OCI-LY7 (cell line): ENCODE results near the gene CDKL5. TPM values are rescaled to one million over a fixed set of nuclear protein-coding genes. Genes with fewer than 3 reads are reported as not detected.

ENCODE experiments used
- BruUV-seq: library from RNA; stranded (reverse); fragments of 400-500 nt; replicated peaks from 2 replicates; lab custom pipeline; 2021; lab: Mats Ljungman, UMichigan
- CTCF ChIA-PET: fragments of 300-600 bp; sonication (Branson Sonifier 250); formaldehyde crosslinking; loops from one replicate; lab custom pipeline; 2022; ENCODE audit warnings: antibody characterized with exemption; ENCODE audit not compliant: unreplicated experiment; lab: Charles Lee
- POLR2A ChIA-PET: fragments of 300-600 bp; sonication (Branson Sonifier 250); formaldehyde crosslinking; loops from one replicate; lab custom pipeline; 2022; ENCODE audit warnings: antibody characterized with exemption; lab: Charles Lee
- DNase-seq: peaks from one replicate; pipeline ENCODE4 v3.0.0-alpha.2; 2015; ENCODE audit warnings: low spot score
- H2AFZ ChIP-seq: fragments of 200-600 bp; sonication (generic), shearing (Covaris generic); 2 replicates; pipeline ENCODE4 v1.6.1; 2014; ENCODE audit warnings: mild to moderate bottlenecking, antibody characterized with exemption, low read length, moderate library complexity
- H3K27ac ChIP-seq: fragments of 200-600 bp; sonication (generic); 2 replicates; pipeline ENCODE4 v1.5.1; 2014; ENCODE audit warnings: mixed run types, low read depth, mild to moderate bottlenecking, moderate library complexity, low read length, inconsistent platforms; ENCODE audit not compliant: poor library complexity, severe bottlenecking
- H3K36me3 ChIP-seq: fragments of 200-600 bp; sonication (generic); 2 replicates; pipeline ENCODE4 v1.6.1; 2014; ENCODE audit warnings: mild to moderate bottlenecking, antibody characterized with exemption, low read length, moderate library complexity, mixed read lengths; ENCODE audit not compliant: insufficient read depth
- H3K4me1 ChIP-seq: fragments of 200-600 bp; sonication (generic); 2 replicates; pipeline ENCODE4 v1.5.1; 2014; ENCODE audit warnings: mild to moderate bottlenecking, low read length; ENCODE audit not compliant: insufficient read depth, poor library complexity, severe bottlenecking
- H3K4me2 ChIP-seq: fragments of 200-600 bp; sonication (generic); 2 replicates; pipeline ENCODE4 v1.6.1; 2014; ENCODE audit warnings: mild to moderate bottlenecking, low read length
- H3K4me3 ChIP-seq: fragments of 200-600 bp; sonication (generic); 2 replicates; pipeline ENCODE4 v1.5.1; 2014; ENCODE audit warnings: mild to moderate bottlenecking, low read depth, low read length; ENCODE audit not compliant: poor library complexity, severe bottlenecking
- H3K79me2 ChIP-seq: fragments of 200-600 bp; sonication (generic); 2 replicates; pipeline ENCODE4 v1.6.1; 2016; ENCODE audit warnings: low read depth, mild to moderate bottlenecking, low read length, moderate library complexity, mixed read lengths; ENCODE audit not compliant: insufficient read depth
- H3K9me2 ChIP-seq: fragments of 200-600 bp; sonication (generic); 2 replicates; pipeline ENCODE4 v1.6.1; 2016; ENCODE audit warnings: mild to moderate bottlenecking, low read length, mixed read lengths; ENCODE audit not compliant: insufficient read depth
- H3K9me3 ChIP-seq: fragments of 200-600 bp; sonication (generic); 2 replicates; pipeline ENCODE4 v1.6.1; 2014; ENCODE audit warnings: mild to moderate bottlenecking, mixed run types, low read length, mixed read lengths
- H4K20me1 ChIP-seq: fragments of 200-600 bp; sonication (generic); 2 replicates; pipeline ENCODE4 v1.6.1; 2014; ENCODE audit warnings: mild to moderate bottlenecking, antibody characterized with exemption, low read length, moderate library complexity, mixed read lengths; ENCODE audit not compliant: insufficient read depth
- EZH2phosphoT487 ChIP-seq: fragments of 200-600 bp; sonication (generic); IDR thresholded peaks from 2 replicates; pipeline ENCODE4 v1.6.1; 2018; ENCODE audit warnings: low read depth, borderline replicate concordance, mild to moderate bottlenecking, mixed run types, antibody characterized with exemption, low read length, moderate library complexity, mixed read lengths
- intact Hi-C: fragments of 100-400 bp; cut with micrococcal nuclease; formaldehyde crosslinking; loops from one replicate; pipeline ENCODE4 v1.10.0; 2022; ENCODE audit not compliant: unreplicated experiment
- total RNA-seq, 2 experiments: library from RNA; depleted of rRNA in 1 of 2; stranded (reverse); fragments of >200 nt in 1 of 2; shearing (Covaris generic) in 1 of 2; gene quantifications; 2 replicates each; pipeline ENCODE4 v1.2.3, GENCODE V29; 2014 to 2022
- TF ChIP-seq, protein P1 (sequence below): fragments of 200-600 bp; sonication (generic); conservative IDR thresholded peaks from 2 replicates; pipeline ENCODE4 v1.5.1; 2014; ENCODE audit warnings: mild to moderate bottlenecking, antibody characterized with exemption, low read length, moderate library complexity, mixed read lengths

CDKL5 gene
- total RNA-seq, 2 experiments from 2014 or later, result 1.3 to 2.0 TPM

DNA sequence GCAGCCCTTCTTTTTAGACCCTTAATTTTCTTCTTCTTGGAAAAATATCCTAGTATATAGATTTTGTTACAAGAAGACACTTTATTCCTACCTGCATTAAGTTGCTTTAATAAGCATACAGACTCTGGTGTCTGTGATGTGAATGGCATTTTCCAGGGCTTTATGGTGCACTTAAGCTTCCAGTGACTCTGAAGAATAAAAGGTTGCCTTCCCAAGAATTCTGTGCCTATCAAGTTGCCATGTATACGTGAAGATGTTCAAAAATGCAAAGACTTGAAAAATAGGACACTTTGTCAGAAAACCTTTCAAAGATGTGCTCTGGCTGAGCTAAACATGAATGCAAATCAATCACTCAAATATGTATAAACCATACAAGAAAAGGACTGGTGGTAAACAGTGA, 135.6 kb downstream of the CDKL5 start:
- Histone ChIP-seq H3K9me3 (no peaks in the 10 kb centered on the region), H3K27ac (no peak overlapping the region), H3K79me2 (no peaks in the 10 kb centered on the region), H3K4me3 (no peak overlapping the region), H3K9me2 (no peaks in the 10 kb centered on the region), H4K20me1 (no peaks in the 10 kb centered on the region), H3K4me2 (no peak overlapping the region), H3K4me1 (no peaks in the 10 kb centered on the region), H3K36me3 (no peaks in the 10 kb centered on the region), H2AFZ (no peak overlapping the region)
- intact Hi-C loops, result no loop called here
- no TSS peak for BruUV-seq
- TF ChIP-seq EZH2phosphoT487, result no peak
- TF ChIP-seq, protein P1, sequence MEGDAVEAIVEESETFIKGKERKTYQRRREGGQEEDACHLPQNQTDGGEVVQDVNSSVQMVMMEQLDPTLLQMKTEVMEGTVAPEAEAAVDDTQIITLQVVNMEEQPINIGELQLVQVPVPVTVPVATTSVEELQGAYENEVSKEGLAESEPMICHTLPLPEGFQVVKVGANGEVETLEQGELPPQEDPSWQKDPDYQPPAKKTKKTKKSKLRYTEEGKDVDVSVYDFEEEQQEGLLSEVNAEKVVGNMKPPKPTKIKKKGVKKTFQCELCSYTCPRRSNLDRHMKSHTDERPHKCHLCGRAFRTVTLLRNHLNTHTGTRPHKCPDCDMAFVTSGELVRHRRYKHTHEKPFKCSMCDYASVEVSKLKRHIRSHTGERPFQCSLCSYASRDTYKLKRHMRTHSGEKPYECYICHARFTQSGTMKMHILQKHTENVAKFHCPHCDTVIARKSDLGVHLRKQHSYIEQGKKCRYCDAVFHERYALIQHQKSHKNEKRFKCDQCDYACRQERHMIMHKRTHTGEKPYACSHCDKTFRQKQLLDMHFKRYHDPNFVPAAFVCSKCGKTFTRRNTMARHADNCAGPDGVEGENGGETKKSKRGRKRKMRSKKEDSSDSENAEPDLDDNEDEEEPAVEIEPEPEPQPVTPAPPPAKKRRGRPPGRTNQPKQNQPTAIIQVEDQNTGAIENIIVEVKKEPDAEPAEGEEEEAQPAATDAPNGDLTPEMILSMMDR, result no peak
- ChIA-PET POLR2A (interaction anchor here (0.5 kb wide), 1 partner anchor 604 kb away, joined by 4 read pairs; no protein-coding TSS in a partner anchor), CTCF (no interaction called here)
- DNase-seq, result no peak

DNA sequence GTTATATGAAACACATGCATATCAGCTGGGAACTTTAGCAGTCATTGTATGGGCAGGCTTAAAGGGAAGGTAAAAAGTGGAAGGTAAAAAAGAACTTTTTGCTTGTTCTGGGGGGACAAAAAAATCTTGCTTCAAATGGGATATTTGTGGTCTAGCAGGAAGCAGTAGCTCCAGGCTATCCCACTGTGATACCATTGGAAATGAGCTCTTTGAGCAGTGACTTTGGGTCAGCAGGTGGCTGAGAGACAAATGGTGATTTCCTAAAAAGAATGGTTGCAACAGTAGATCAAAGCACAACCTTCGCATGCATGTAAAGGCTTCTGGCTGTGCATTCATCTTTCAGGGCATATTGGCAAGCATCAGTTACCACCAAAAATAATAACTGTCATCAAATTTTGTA, 140.3 kb downstream of the CDKL5 start:
- TF ChIP-seq, protein P1, result no peak
- no peak for TF ChIP-seq EZH2phosphoT487
- Histone ChIP-seq H3K4me2 (no peak overlapping the region), H3K36me3 (no peaks in the 10 kb centered on the region), H3K27ac (no peak overlapping the region), H4K20me1 (no peaks in the 10 kb centered on the region), H3K4me3 (no peak overlapping the region), H3K79me2 (no peaks in the 10 kb centered on the region), H3K9me2 (no peaks in the 10 kb centered on the region), H3K4me1 (no peaks in the 10 kb centered on the region), H3K9me3 (no peaks in the 10 kb centered on the region), H2AFZ (no peak overlapping the region)
- no TSS peak for BruUV-seq
- intact Hi-C loops, result no loop called here
- POLR2A ChIA-PET, result no interaction called here
- CTCF ChIA-PET, result no interaction called here
- no peak for DNase-seq

DNA sequence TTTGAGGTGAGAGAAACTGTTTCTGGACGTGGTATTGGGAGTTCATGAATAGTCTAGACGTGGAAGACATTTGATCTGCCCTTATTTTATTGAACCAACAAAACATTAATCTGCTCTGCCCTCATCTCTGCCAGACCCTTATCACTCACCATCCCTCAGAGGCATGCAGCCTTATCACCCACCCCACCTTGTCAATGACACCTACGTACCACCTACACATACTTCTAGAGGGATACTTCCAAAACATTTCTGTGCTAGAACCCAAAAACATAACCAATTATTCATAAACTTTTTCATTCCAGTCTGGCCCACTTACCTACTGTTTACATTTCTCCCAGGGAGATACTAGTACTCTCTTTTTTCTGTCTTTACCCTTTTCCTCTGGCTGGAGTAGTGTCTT, 141.3 kb downstream of the CDKL5 start:
- no TSS peak for BruUV-seq

More for the DNA sequence above, 141.3 kb downstream of the CDKL5 start:
- H3K9me2 ChIP-seq, result no peaks in the 10 kb centered on the region
- no peak overlapping the region for H3K27ac ChIP-seq
- no peaks in the 10 kb centered on the region for H3K79me2 ChIP-seq
- no peaks in the 10 kb centered on the region for H3K36me3 ChIP-seq
- ChIA-PET POLR2A (no interaction called here), CTCF (no interaction called here)
- H3K4me3 ChIP-seq, result no peak overlapping the region
- intact Hi-C loops, result no loop called here
- no peak overlapping the region for H3K4me2 ChIP-seq
- no peak overlapping the region for H2AFZ ChIP-seq
- no peak for TF ChIP-seq EZH2phosphoT487
- TF ChIP-seq, protein P1, result no peak
- no peaks in the 10 kb centered on the region for H4K20me1 ChIP-seq
- no peaks in the 10 kb centered on the region for H3K4me1 ChIP-seq
- no peak for DNase-seq
- H3K9me3 ChIP-seq, result no peaks in the 10 kb centered on the region
